Measurements from ENCODE around the gene TLE5.

TLE5 gene

GRCh38 chr19:3065675-3066357, 3.5 kb upstream of the TLE5 start:
- TF ChIP-seq JUND (IDR thresholded peaks at IDR 0.05; ENCODE audit: low read depth): no peak
- DNase-seq (ENCODE audit: low read depth in 1 of 2, low spot score in 1 of 2): no peak

GRCh38 chr19:3064011-3064330, 1.7 kb upstream of the TLE5 start:
- TF ChIP-seq JUND (IDR thresholded peaks at IDR 0.05; ENCODE audit: low read depth): no peak
- DNase-seq (ENCODE audit: low read depth in 1 of 2, low spot score in 1 of 2): no peak
- in situ Hi-C loops (cut with HindIII; ENCODE audit: low pct_unique_long_range_greater_than_20kb, low sequenced_read_pairs): no loop called here

More at GRCh38 chr19:3065675-3066357, 3.5 kb upstream of the TLE5 start:
- in situ Hi-C loops (cut with HindIII; ENCODE audit: low pct_unique_long_range_greater_than_20kb, low sequenced_read_pairs): no loop called here

GRCh38 chr19:3061182-3062161, 823 bp downstream of the TLE5 start:
- in situ Hi-C loops (cut with HindIII; ENCODE audit: low pct_unique_long_range_greater_than_20kb, low sequenced_read_pairs): no loop called here
- no peak for DNase-seq (ENCODE audit: low read depth in 1 of 2, low spot score in 1 of 2)
- no peak for TF ChIP-seq JUND (IDR thresholded peaks at IDR 0.05; ENCODE audit: low read depth)

GRCh38 chr19:3060857-3061181, 1.5 kb downstream of the TLE5 start:
- DNase-seq (ENCODE audit: low read depth in 1 of 2, low spot score in 1 of 2): no peak
- in situ Hi-C loops (cut with HindIII; ENCODE audit: low pct_unique_long_range_greater_than_20kb, low sequenced_read_pairs): no loop called here
- no peak for TF ChIP-seq JUND (IDR thresholded peaks at IDR 0.05; ENCODE audit: low read depth)

- TF ChIP-seq JUND (IDR thresholded peaks at IDR 0.05; ENCODE audit: low read depth): no peak
- in situ Hi-C loops (cut with HindIII; ENCODE audit: low pct_unique_long_range_greater_than_20kb, low sequenced_read_pairs): no loop called here
- DNase-seq (ENCODE audit: low read depth in 1 of 2, low spot score in 1 of 2): no peak
These were observed 2.6 kb downstream of the TLE5 start for GRCh38 chr19:3059653-3060052.

GRCh38 chr19:3058821-3059314, 3.4 kb downstream of the TLE5 start:
- no peak for DNase-seq (ENCODE audit: low read depth in 1 of 2, low spot score in 1 of 2)
- no peak for TF ChIP-seq JUND (IDR thresholded peaks at IDR 0.05; ENCODE audit: low read depth)
- in situ Hi-C loops (cut with HindIII; ENCODE audit: low pct_unique_long_range_greater_than_20kb, low sequenced_read_pairs): no loop called here

GRCh38 chr19:3058009-3058820, 4.1 kb downstream of the TLE5 start:
- in situ Hi-C loops (cut with HindIII; ENCODE audit: low pct_unique_long_range_greater_than_20kb, low sequenced_read_pairs): no loop called here
- no peak for TF ChIP-seq JUND (IDR thresholded peaks at IDR 0.05; ENCODE audit: low read depth)
- DNase-seq (ENCODE audit: low read depth in 1 of 2, low spot score in 1 of 2): no peak

GRCh38 chr19:3057275-3057714, 5.0 kb downstream of the TLE5 start:
- in situ Hi-C loops (cut with HindIII; ENCODE audit: low pct_unique_long_range_greater_than_20kb, low sequenced_read_pairs): no loop called here
- peak; percentile 88 to 95 for DNase-seq (ENCODE audit: low read depth in 1 of 2, low spot score in 1 of 2)
- 0 out of 2 replicates have a peak, but pooled peaks have one; percentile 12 for TF ChIP-seq JUND (IDR thresholded peaks at IDR 0.05; ENCODE audit: low read depth)

- TF ChIP-seq JUND (IDR thresholded peaks at IDR 0.05; ENCODE audit: low read depth): no peak
- DNase-seq (ENCODE audit: low read depth in 1 of 2, low spot score in 1 of 2): peak in 1 of 2 experiments; percentile 55
- in situ Hi-C loops (cut with HindIII; ENCODE audit: low pct_unique_long_range_greater_than_20kb, low sequenced_read_pairs): no loop called here
These were observed 5.7 kb downstream of the TLE5 start for GRCh38 chr19:3056417-3057088.

- no peak for TF ChIP-seq JUND (IDR thresholded peaks at IDR 0.05; ENCODE audit: low read depth)
- in situ Hi-C loops (cut with HindIII; ENCODE audit: low pct_unique_long_range_greater_than_20kb, low sequenced_read_pairs): no loop called here
- peak; percentile 78 to 94 for DNase-seq (ENCODE audit: low read depth in 1 of 2, low spot score in 1 of 2)
These were observed 6.4 kb downstream of the TLE5 start for GRCh38 chr19:3055741-3056416.

GRCh38 chr19:3054972-3055740, 7.1 kb downstream of the TLE5 start:
- in situ Hi-C loops (cut with HindIII; ENCODE audit: low pct_unique_long_range_greater_than_20kb, low sequenced_read_pairs): no loop called here
- TF ChIP-seq JUND (IDR thresholded peaks at IDR 0.05; ENCODE audit: low read depth): no peak
- no peak for DNase-seq (ENCODE audit: low read depth in 1 of 2, low spot score in 1 of 2)

All from T47D (cell line).